Mucosa of gallbladder (tissue), 1 donor: Measurements from ENCODE around the gene B3GNT7. TPM values are rescaled to one million over a fixed set of nuclear protein-coding genes. Genes with fewer than 3 reads are reported as not detected.

Experiments used
- DNase-seq: peaks from one replicate; pipeline ENCODE4 v3.0.0-alpha.2; 2020; ENCODE audit warnings: low spot score
- total RNA-seq: library from RNA; stranded (reverse); gene quantifications from one replicate; pipeline ENCODE4 v1.2.1, GENCODE V29; 2021
- donor health status: DM: no; HTN: no; CAD: no.

Gene B3GNT7
- total RNA-seq, 1 donor from 2014 or later = 281 TPM

- DNase-seq = no peak
Measured at GRCh38 chr2:231384109-231384435, 11.4 kb upstream of the B3GNT7 start.

GRCh38 chr2:231384970-231385369 is 10.5 kb upstream of the B3GNT7 start:
- DNase-seq = no peak

GRCh38 chr2:231385429-231385828 is 10.1 kb upstream of the B3GNT7 start:
- no peak for DNase-seq

GRCh38 chr2:231386446-231386845 is 9.1 kb upstream of the B3GNT7 start:
- no peak for DNase-seq

GRCh38 chr2:231387904-231388724 is 7.4 kb upstream of the B3GNT7 start:
- no peak for DNase-seq

GRCh38 chr2:231388725-231389346 is 6.7 kb upstream of the B3GNT7 start:
- DNase-seq = no peak

GRCh38 chr2:231390667-231391066 is 4.8 kb upstream of the B3GNT7 start:
- no peak for DNase-seq

- no peak for DNase-seq
Measured at GRCh38 chr2:231391981-231392380, 3.5 kb upstream of the B3GNT7 start.

- no peak for DNase-seq
Measured at GRCh38 chr2:231392431-231393148, 2.9 kb upstream of the B3GNT7 start.

- no peak for DNase-seq
Measured at GRCh38 chr2:231393149-231394131, 2.1 kb upstream of the B3GNT7 start.

GRCh38 chr2:231394211-231395141 is 1.0 kb upstream of the B3GNT7 start:
- no peak for DNase-seq

GRCh38 chr2:231396058-231396821 is 730 bp downstream of the B3GNT7 start:
- no peak for DNase-seq

GRCh38 chr2:231397011-231397927 is 1.8 kb downstream of the B3GNT7 start:
- DNase-seq = no peak

- DNase-seq = no peak
Measured at GRCh38 chr2:231397928-231398294, 2.4 kb downstream of the B3GNT7 start.

- DNase-seq = no peak
Measured at GRCh38 chr2:231398585-231398984, 3.1 kb downstream of the B3GNT7 start.

- DNase-seq = no peak
Measured at GRCh38 chr2:231399046-231399852, 3.7 kb downstream of the B3GNT7 start.

- DNase-seq = no peak
Measured at GRCh38 chr2:231399853-231400680, 4.6 kb downstream of the B3GNT7 start.
